Effector memory CD8-positive, alpha-beta T cell (primary cell): ENCODE data around the gene NF2.

Source experiments
- ATAC-seq: fragments of 150-1000 bp; cut with Tn5 transposase; replicated peaks from 2 replicates; pipeline ENCODE4 v1.10.0; 2021; ENCODE audit warnings: mild to moderate bottlenecking, moderate library complexity
- DNase-seq, 3 experiments: peaks; one replicate each; pipeline ENCODE4 v3.0.0; 2021
- H3K27ac Mint-ChIP-seq, 2 donors: one replicate each; pipeline ENCODE4 v1.8.0; 2022; ENCODE audit warnings: mild to moderate bottlenecking in 2 of 2, mixed read lengths in 2 of 2, moderate library complexity in 2 of 2
- H3K27me3 Mint-ChIP-seq, 2 donors: one replicate each; pipeline ENCODE4 v1.8.0; 2022; ENCODE audit warnings: mixed read lengths in 2 of 2
- H3K36me3 Mint-ChIP-seq: one replicate; pipeline ENCODE4 v1.8.0; 2022; ENCODE audit warnings: mild to moderate bottlenecking, moderate library complexity, mixed read lengths; ENCODE audit not compliant: insufficient read depth
- H3K4me1 Mint-ChIP-seq, 2 donors: one replicate each; pipeline ENCODE4 v1.8.0; 2022; ENCODE audit warnings: low read depth in 2 of 2, mixed read lengths in 2 of 2
- H3K4me3 Mint-ChIP-seq, 2 donors: one replicate each; pipeline ENCODE4 v1.8.0; 2022; ENCODE audit warnings: mild to moderate bottlenecking in 2 of 2, mixed read lengths in 2 of 2, moderate library complexity in 2 of 2
- H3K9me3 Mint-ChIP-seq, 2 donors: one replicate each; pipeline ENCODE4 v1.8.0; 2022; ENCODE audit warnings: mixed read lengths in 2 of 2

The NF2 gene

DNA sequence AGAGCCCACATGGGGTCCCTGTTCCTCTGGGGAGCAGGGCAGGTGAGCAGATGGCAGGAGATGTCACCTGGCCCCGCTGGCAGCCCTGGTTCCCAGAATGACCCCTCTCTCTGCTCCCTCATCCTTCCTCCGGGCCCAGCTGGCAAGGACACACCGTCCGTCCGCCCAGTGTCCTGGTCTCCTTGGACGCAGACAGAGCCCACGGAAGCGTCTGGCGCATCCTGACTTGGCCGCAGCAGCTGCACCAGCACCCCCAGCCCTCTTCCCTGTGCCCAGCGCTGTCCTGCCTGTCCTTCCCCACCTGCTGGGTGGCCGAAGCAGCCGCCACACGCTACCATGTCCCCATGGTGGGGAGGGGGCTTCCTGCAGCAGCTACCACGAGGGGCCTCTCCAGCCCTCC is 106.8 kb downstream of the NF2 start:
- H3K4me3 Mint-ChIP-seq = no peak overlapping the region
- no peak overlapping the region for H3K27ac Mint-ChIP-seq
- peaks cover 18 to 55% of the 10 kb centered on the region in 2 donors for H3K27me3 Mint-ChIP-seq

GRCh38 chr22:29710922-29711593 is 107.6 kb downstream of the NF2 start:
- DNase-seq (no peak), ATAC-seq (no peak)
- Mint-ChIP-seq H3K4me3 (no peak overlapping the region), H3K4me1 (no peaks in the 10 kb centered on the region), H3K9me3 (no peaks in the 10 kb centered on the region), H3K36me3 (no peaks in the 10 kb centered on the region), H3K27ac (no peak overlapping the region), H3K27me3 (peaks cover 21 to 61% of the 10 kb centered on the region in 2 donors)

More for the DNA sequence above, 106.8 kb downstream of the NF2 start:
- no peaks in the 10 kb centered on the region for H3K36me3 Mint-ChIP-seq
- ATAC-seq (no peak), DNase-seq (no peak)
- no peaks in the 10 kb centered on the region for H3K4me1 Mint-ChIP-seq
- H3K9me3 Mint-ChIP-seq = no peaks in the 10 kb centered on the region

DNA sequence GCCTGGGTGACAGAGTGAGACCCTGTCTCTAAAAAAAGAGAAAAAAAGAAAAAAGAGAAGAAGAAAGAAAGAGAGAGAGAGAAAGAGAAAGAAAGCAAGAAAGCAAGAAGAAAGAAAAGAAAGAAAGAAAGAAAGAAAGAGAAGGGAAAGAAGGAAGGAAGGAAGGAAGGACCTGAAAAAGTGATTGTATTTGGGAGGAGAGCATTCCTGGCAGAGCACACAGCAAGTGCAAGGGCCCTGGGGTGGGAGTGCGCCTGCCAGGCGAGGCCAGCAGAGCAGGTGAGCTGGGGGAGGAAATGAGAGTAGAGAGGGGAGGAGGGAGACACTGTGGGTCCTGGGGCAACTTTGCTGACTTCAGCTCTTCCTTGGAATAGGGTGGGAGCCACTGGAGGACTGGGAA is 108.7 kb downstream of the NF2 start:
- no peaks in the 10 kb centered on the region for H3K4me1 Mint-ChIP-seq

DNA sequence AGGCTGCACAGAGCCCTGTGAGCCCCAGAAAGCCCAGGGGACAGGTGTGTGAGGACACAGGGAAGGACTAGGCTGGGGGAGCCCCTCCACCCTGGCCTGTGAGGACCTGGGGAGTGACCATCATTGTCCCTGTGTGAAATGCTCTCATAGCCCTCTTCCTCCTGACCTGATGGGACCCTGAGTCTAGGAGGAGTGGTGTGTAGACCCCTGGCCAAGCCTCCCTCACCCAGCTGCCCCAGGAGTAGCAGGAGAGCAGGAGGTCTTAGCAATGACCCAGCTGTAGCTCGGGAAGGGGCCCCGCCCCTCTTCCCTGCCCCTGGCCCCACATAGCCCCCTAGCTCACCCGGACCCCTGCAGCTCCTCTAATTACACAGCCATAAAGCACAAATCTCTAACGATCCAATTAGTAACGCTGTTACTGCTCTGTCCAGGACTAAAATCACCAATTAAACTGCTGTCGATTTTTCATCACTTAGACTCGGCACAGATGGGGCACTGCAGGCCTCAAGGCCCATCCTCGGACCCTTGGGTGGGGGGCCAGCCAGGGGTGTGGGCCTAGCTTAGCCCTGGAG is 109.8 kb downstream of the NF2 start:
- no peaks in the 10 kb centered on the region for H3K9me3 Mint-ChIP-seq
- DNase-seq (no peak), ATAC-seq (no peak)
- no peak overlapping the region for H3K4me3 Mint-ChIP-seq
- H3K27ac Mint-ChIP-seq = no peak overlapping the region
- peaks cover 39 to 72% of the 10 kb centered on the region in 2 donors for H3K27me3 Mint-ChIP-seq
- no peaks in the 10 kb centered on the region for H3K4me1 Mint-ChIP-seq
- no peaks in the 10 kb centered on the region for H3K36me3 Mint-ChIP-seq

More for the DNA sequence above, 108.7 kb downstream of the NF2 start:
- H3K36me3 Mint-ChIP-seq = no peaks in the 10 kb centered on the region
- H3K4me3 Mint-ChIP-seq = no peak overlapping the region
- DNase-seq = no peak
- no peak for ATAC-seq
- no peaks in the 10 kb centered on the region for H3K9me3 Mint-ChIP-seq
- no peak overlapping the region for H3K27ac Mint-ChIP-seq
- H3K27me3 Mint-ChIP-seq = peaks cover 31 to 66% of the 10 kb centered on the region in 2 donors

DNA sequence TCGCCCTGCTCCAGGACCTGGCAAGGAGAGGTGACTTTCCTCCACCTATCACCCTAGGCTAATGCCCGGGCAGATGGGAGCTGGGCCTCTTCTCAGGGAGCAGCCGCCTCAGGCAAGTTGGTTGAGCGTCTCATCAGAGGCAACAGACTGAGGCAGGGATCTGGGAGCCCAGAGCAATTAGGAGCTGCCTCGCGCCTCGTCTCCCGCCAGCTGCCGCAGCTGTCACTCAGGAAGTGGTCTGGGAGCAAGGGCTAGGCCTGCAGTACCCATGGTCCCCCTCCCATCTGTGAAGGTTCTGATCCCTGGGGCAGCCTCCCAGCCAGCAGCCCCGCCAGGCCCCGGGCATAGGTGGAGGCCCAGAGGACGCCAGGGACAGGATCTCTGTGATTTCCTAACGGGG is 111.8 kb downstream of the NF2 start:
- Mint-ChIP-seq H3K27ac (no peak overlapping the region), H3K36me3 (peaks cover 4% of the 10 kb centered on the region), H3K9me3 (no peaks in the 10 kb centered on the region), H3K27me3 (peaks cover 53 to 77% of the 10 kb centered on the region in 2 donors), H3K4me3 (no peak overlapping the region), H3K4me1 (peaks cover 4 to 6% of the 10 kb centered on the region in 2 donors)
- ATAC-seq = no peak
- DNase-seq = no peak

DNA sequence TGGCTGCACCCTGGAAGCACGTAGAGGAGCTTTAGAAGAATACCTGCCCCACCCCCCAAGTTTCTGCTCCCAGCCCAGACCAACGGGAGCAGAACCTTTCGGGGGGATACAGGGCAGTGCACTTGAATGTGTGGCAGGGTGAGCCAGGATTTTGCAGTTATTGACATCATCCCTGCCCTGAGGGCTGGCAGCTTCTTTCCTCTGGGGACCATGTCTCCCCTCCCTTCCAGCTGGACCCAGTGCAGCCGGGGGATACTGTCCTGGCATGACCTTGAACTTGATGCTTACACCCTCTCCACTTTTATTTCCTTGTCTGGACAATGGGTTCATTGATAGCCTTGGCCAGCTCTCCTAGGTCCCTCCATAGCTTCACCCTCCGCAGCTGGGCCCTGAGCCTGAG is 112.3 kb downstream of the NF2 start:
- peaks cover 4 to 6% of the 10 kb centered on the region in 2 donors for H3K4me1 Mint-ChIP-seq
- DNase-seq (no peak), ATAC-seq (no peak)
- H3K9me3 Mint-ChIP-seq = no peaks in the 10 kb centered on the region
- H3K27ac Mint-ChIP-seq = no peak overlapping the region
- peaks cover 4% of the 10 kb centered on the region for H3K36me3 Mint-ChIP-seq
- H3K27me3 Mint-ChIP-seq = peaks cover 53 to 72% of the 10 kb centered on the region in 2 donors
- no peak overlapping the region for H3K4me3 Mint-ChIP-seq

GRCh38 chr22:29716814-29717545 is 113.5 kb downstream of the NF2 start:
- Mint-ChIP-seq H3K9me3 (no peaks in the 10 kb centered on the region), H3K27me3 (peaks cover 59 to 82% of the 10 kb centered on the region in 2 donors), H3K4me1 (peaks cover 4 to 6% of the 10 kb centered on the region in 2 donors), H3K36me3 (peaks cover 7% of the 10 kb centered on the region), H3K27ac (no peak overlapping the region), H3K4me3 (no peak overlapping the region)
- DNase-seq (no peak), ATAC-seq (no peak)

DNA sequence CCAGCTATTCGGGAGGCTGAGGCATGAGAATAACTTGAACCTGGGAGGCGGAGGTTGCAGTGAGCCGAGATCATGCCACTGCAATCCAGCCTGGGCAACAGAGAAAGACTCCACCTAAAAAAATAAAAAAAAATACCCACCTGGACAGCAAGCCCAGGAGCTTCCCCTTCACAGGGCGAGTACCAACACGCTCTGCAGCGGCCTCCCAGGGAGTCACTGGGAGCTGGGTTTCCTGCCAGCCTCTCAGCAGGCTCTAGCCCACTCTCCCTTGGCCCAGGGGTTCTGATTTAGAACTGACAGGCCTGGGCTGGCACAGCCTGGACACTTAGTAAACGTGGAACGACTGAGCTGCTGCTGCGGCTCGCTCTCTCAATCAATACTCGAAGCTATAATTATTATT is 114.4 kb downstream of the NF2 start:
- DNase-seq (no peak), ATAC-seq (no peak)
- Mint-ChIP-seq H3K27me3 (peaks cover 56 to 85% of the 10 kb centered on the region in 2 donors), H3K27ac (no peak overlapping the region), H3K4me1 (peaks cover 4 to 6% of the 10 kb centered on the region in 2 donors), H3K9me3 (no peaks in the 10 kb centered on the region), H3K4me3 (no peak overlapping the region), H3K36me3 (peaks cover 7% of the 10 kb centered on the region)

GRCh38 chr22:29718949-29719898 is 115.8 kb downstream of the NF2 start:
- no peak for ATAC-seq
- no peaks in the 10 kb centered on the region for H3K9me3 Mint-ChIP-seq
- peaks cover 7% of the 10 kb centered on the region for H3K36me3 Mint-ChIP-seq
- H3K4me1 Mint-ChIP-seq = peaks cover 4 to 6% of the 10 kb centered on the region in 2 donors
- H3K27me3 Mint-ChIP-seq = peaks cover 50 to 87% of the 10 kb centered on the region in 2 donors
- H3K27ac Mint-ChIP-seq = no peak overlapping the region
- no peak for DNase-seq
- peak overlapping the region; percentile 45 to 68 for H3K4me3 Mint-ChIP-seq

DNA sequence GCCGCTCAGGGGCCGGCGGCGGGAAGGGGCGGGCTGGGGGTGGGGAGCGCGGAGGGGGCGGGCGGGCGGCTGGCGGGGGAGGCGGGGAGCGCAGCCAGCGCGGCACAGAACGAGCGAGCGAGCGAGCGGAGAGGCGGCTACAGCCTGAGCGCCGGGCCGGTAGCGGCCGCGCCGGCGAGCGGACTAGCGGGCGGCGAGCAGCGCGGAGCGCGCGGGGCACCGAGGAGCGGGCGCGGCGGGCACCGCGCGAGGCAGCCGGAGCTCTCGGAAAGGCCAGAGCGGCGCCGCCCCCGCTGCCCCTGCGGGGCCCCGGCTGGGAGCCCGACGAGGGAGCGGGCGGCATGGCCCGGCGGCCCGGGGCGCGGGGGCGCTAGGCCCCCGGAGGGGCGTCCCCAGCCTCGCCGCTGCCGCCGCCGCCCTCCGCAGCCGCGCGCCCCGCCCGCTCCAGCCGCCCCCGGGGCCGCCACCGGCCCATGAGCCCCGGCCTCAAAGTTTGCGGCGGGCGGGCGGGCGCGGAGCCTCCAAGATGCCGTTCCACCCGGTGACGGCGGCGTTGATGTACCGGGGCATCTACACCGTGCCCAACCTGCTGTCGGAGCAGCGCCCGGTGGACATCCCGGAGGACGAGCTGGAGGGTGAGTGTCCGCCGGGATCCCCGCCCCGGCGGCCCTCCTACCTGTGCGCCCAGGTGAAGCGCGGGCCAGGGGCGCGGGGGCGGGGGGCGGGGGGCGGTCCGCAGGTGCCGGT is 116.6 kb downstream of the NF2 start, which contains the start of gene CABP7:
TSS of gene CABP7 (plus strand) at position 105 of the 747 bp plus-strand sequence. CDS start at position 527, 422 bp downstream.
- Mint-ChIP-seq H3K36me3 (peaks cover 7% of the 10 kb centered on the region), H3K4me1 (peaks cover 4 to 6% of the 10 kb centered on the region in 2 donors), H3K9me3 (no peaks in the 10 kb centered on the region), H3K4me3 (peak within 1 kb of the TSS; percentile 45 to 68), H3K27me3 (peaks cover 44 to 80% of the 10 kb centered on the region in 2 donors), H3K27ac (no peak within 1 kb of the TSS)
- ATAC-seq = no peak
- no peak for DNase-seq

DNA sequence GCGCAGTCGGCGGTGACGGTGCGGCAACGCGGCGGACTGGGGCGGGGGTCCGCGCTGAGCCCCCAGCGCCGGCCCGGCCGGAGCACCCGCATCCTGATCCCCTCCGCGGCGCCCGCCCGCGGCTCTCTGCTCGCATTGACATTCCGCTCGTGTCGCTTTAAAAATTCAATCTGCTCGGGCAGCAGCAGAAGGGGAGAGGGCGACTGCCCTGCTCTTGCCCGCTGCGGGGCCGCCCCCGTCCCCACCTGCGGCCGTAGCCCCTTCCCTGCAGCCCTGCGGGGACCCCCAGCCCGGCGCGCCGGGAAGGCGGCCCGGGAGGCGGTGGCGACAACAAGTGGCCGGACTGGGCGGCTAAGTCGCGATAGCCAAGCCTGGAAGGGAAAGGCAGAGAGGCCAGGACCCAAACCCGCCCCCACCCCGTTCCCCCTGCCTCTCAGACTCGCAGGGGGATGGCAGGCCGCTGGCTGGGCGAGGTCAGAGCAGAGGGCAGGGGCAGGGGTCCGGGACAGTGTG is 117.4 kb downstream of the NF2 start:
- no peak overlapping the region for H3K4me3 Mint-ChIP-seq

GRCh38 chr22:29722151-29722550 is 118.7 kb downstream of the NF2 start:
- DNase-seq = no peak

More for the DNA sequence above, 117.4 kb downstream of the NF2 start:
- Mint-ChIP-seq H3K4me1 (peaks cover 4 to 6% of the 10 kb centered on the region in 2 donors), H3K27me3 (peaks cover 43 to 82% of the 10 kb centered on the region in 2 donors), H3K9me3 (no peaks in the 10 kb centered on the region), H3K27ac (no peak overlapping the region), H3K36me3 (peaks cover 7% of the 10 kb centered on the region)
- ATAC-seq (no peak), DNase-seq (no peak)

More at GRCh38 chr22:29722151-29722550, 118.7 kb downstream of the NF2 start:
- no peak for ATAC-seq
- H3K4me1 Mint-ChIP-seq = peaks cover 4 to 8% of the 10 kb centered on the region in 2 donors
- no peaks in the 10 kb centered on the region for H3K9me3 Mint-ChIP-seq
- peaks cover 7% of the 10 kb centered on the region for H3K36me3 Mint-ChIP-seq
- peaks cover 30 to 70% of the 10 kb centered on the region in 2 donors for H3K27me3 Mint-ChIP-seq
- no peak overlapping the region for H3K4me3 Mint-ChIP-seq
- no peak overlapping the region for H3K27ac Mint-ChIP-seq
